ENCODE measurements around the gene OR1L1. TPM values are rescaled to one million over a fixed set of nuclear protein-coding genes. Genes with fewer than 3 reads are reported as not detected.

The OR1L1 gene
- total and polyA plus RNA-seq, 2 of the 8 experiments (the other 6 are each of a cell fraction or from before 2014, with no cell fraction given), result not detected

Other genes with a start within 250 kb of the OR1L1 start
- gene OR1J1, start 183.8 kb upstream of the OR1L1 start, total RNA-seq (2021; fragmentation: NEBNext Ultra II Directional; extraction: Animal tissue kit (Norgen Biotek cat#: 25700)), result not detected in 2 replicates
- gene OR1J1, start 183.8 kb upstream of the OR1L1 start, polyA plus RNA-seq (2011; rRNA removed), result not detected in 2 replicates
- not detected in 2 replicates for gene OR1J2, start 150.9 kb upstream of the OR1L1 start, total RNA-seq (2021; fragmentation: NEBNext Ultra II Directional; extraction: Animal tissue kit (Norgen Biotek cat#: 25700))
- not detected in 2 replicates for gene OR1J2, start 150.9 kb upstream of the OR1L1 start, polyA plus RNA-seq (2011; rRNA removed)
- not detected in 2 replicates for gene OR1J4, start 142.6 kb upstream of the OR1L1 start, total RNA-seq (2021; fragmentation: NEBNext Ultra II Directional; extraction: Animal tissue kit (Norgen Biotek cat#: 25700))
- not detected in 2 replicates for gene OR1J4, start 142.6 kb upstream of the OR1L1 start, polyA plus RNA-seq (2011; rRNA removed)
- gene OR1N1, start 134.4 kb upstream of the OR1L1 start, total RNA-seq (2021; fragmentation: NEBNext Ultra II Directional; extraction: Animal tissue kit (Norgen Biotek cat#: 25700)), result not detected in 2 replicates
- not detected in 2 replicates for gene OR1N1, start 134.4 kb upstream of the OR1L1 start, polyA plus RNA-seq (2011; rRNA removed)
- gene OR1N2, start 108.6 kb upstream of the OR1L1 start, total RNA-seq (2021; fragmentation: NEBNext Ultra II Directional; extraction: Animal tissue kit (Norgen Biotek cat#: 25700)), result not detected in 2 replicates
- not detected in 2 replicates for gene OR1N2, start 108.6 kb upstream of the OR1L1 start, polyA plus RNA-seq (2011; rRNA removed)
- gene OR1L8, start 78.3 kb upstream of the OR1L1 start, total RNA-seq (2021; fragmentation: NEBNext Ultra II Directional; extraction: Animal tissue kit (Norgen Biotek cat#: 25700)), result not detected in 2 replicates
- gene OR1L8, start 78.3 kb upstream of the OR1L1 start, polyA plus RNA-seq (2011; rRNA removed), result not detected in 2 replicates
- gene OR1Q1, start 47.0 kb upstream of the OR1L1 start, total RNA-seq (2021; fragmentation: NEBNext Ultra II Directional; extraction: Animal tissue kit (Norgen Biotek cat#: 25700)), result not detected in 2 replicates
- gene OR1Q1, start 47.0 kb upstream of the OR1L1 start, polyA plus RNA-seq (2011; rRNA removed), result not detected in 2 replicates
- gene OR1B1, start 4.1 kb upstream of the OR1L1 start, total RNA-seq (2021; fragmentation: NEBNext Ultra II Directional; extraction: Animal tissue kit (Norgen Biotek cat#: 25700)), result not detected in 2 replicates
- gene OR1B1, start 4.1 kb upstream of the OR1L1 start, polyA plus RNA-seq (2011; rRNA removed), result not detected in 2 replicates
- gene OR1L3, start 13.4 kb downstream of the OR1L1 start, total RNA-seq (2021; fragmentation: NEBNext Ultra II Directional; extraction: Animal tissue kit (Norgen Biotek cat#: 25700)), result not detected in 2 replicates
- gene OR1L3, start 13.4 kb downstream of the OR1L1 start, polyA plus RNA-seq (2011; rRNA removed), result not detected in 2 replicates
- not detected in 2 replicates for gene OR1L4, start 62.3 kb downstream of the OR1L1 start, total RNA-seq (2021; fragmentation: NEBNext Ultra II Directional; extraction: Animal tissue kit (Norgen Biotek cat#: 25700))
- gene OR1L4, start 62.3 kb downstream of the OR1L1 start, polyA plus RNA-seq (2011; rRNA removed), result not detected in 2 replicates
- gene OR1L6, start 80.6 kb downstream of the OR1L1 start, total RNA-seq (2021; fragmentation: NEBNext Ultra II Directional; extraction: Animal tissue kit (Norgen Biotek cat#: 25700)), result not detected in 2 replicates
- not detected in 2 replicates for gene OR1L6, start 80.6 kb downstream of the OR1L1 start, polyA plus RNA-seq (2011; rRNA removed)
- gene OR5C1, start 127.2 kb downstream of the OR1L1 start, total RNA-seq (2021; fragmentation: NEBNext Ultra II Directional; extraction: Animal tissue kit (Norgen Biotek cat#: 25700)), result not detected in 2 replicates
- not detected in 2 replicates for gene OR5C1, start 127.2 kb downstream of the OR1L1 start, polyA plus RNA-seq (2011; rRNA removed)
- gene OR1K1, start 138.4 kb downstream of the OR1L1 start, total RNA-seq (2021; fragmentation: NEBNext Ultra II Directional; extraction: Animal tissue kit (Norgen Biotek cat#: 25700)), result not detected in 2 replicates
- not detected in 2 replicates for gene OR1K1, start 138.4 kb downstream of the OR1L1 start, polyA plus RNA-seq (2011; rRNA removed)
- gene PDCL, start 166.9 kb downstream of the OR1L1 start, total RNA-seq (2021; fragmentation: NEBNext Ultra II Directional; extraction: Animal tissue kit (Norgen Biotek cat#: 25700)), result 21.8 and 24.6 TPM in 2 replicates
- 5.4 and 7.1 TPM in 2 replicates for gene PDCL, start 166.9 kb downstream of the OR1L1 start, polyA plus RNA-seq (2011; rRNA removed)
- 38.4 and 40.0 TPM in 2 replicates for gene RC3H2, start 243.6 kb downstream of the OR1L1 start, total RNA-seq (2021; fragmentation: NEBNext Ultra II Directional; extraction: Animal tissue kit (Norgen Biotek cat#: 25700))
- 7.9 and 11.2 TPM in 2 replicates for gene RC3H2, start 243.6 kb downstream of the OR1L1 start, polyA plus RNA-seq (2011; rRNA removed)

All from H1 (cell line).